Panc1 (cell line): ENCODE results near the gene EFCAB8. TPM values are rescaled to one million over a fixed set of nuclear protein-coding genes. Genes with fewer than 3 reads are reported as not detected.

Experiments used
- ATAC-seq: fragments of 200-7000 bp; cut with Tn5 transposase; 2 replicates; pipeline ENCODE4 v1.9.1; 2020; ENCODE audit warnings: mild to moderate bottlenecking, moderate library complexity
- BruUV-seq: library from RNA; stranded (reverse); fragments of 400-500 nt; replicated peaks from 2 replicates; lab custom pipeline; 2021; lab: Mats Ljungman, UMichigan
- CTCF ChIA-PET: fragments of 300-600 bp; sonication (Branson Sonifier 250); formaldehyde crosslinking; loops from one replicate; lab custom pipeline; 2022; ENCODE audit warnings: antibody characterized with exemption; lab: Charles Lee
- POLR2A ChIA-PET: fragments of 300-600 bp; sonication (Branson Sonifier 250); formaldehyde crosslinking; loops from one replicate; lab custom pipeline; 2022; ENCODE audit warnings: antibody characterized with exemption; lab: Charles Lee
- DNase-seq: peaks from one replicate; pipeline ENCODE4 v3.0.0-alpha.2; 2010; ENCODE audit warnings: low read depth, low spot score
- H3K27ac ChIP-seq: 2 replicates; pipeline ENCODE4 v1.5.1; 2011; ENCODE audit warnings: mild to moderate bottlenecking, low read length, inconsistent platforms
- H3K27me3 ChIP-seq: fragments of 200-500 bp; sonication (Bioruptor generic); 2 replicates; pipeline ENCODE4 v1.6.0; 2014; ENCODE audit warnings: low read length, inconsistent platforms; ENCODE audit not compliant: control insufficient read depth, insufficient read depth
- H3K36me3 ChIP-seq: fragments of 200-500 bp; sonication (Bioruptor generic); 2 replicates; pipeline ENCODE4 v1.5.1; 2014; ENCODE audit warnings: inconsistent platforms, mild to moderate bottlenecking, low read length, moderate library complexity; ENCODE audit not compliant: control insufficient read depth, insufficient read depth
- H3K4me1 ChIP-seq: 2 replicates; pipeline ENCODE4 v1.5.1; 2011; ENCODE audit warnings: inconsistent platforms, mild to moderate bottlenecking, low read length, moderate library complexity; ENCODE audit not compliant: control insufficient read depth, insufficient read depth
- H3K4me3 ChIP-seq, 2 experiments: 2 replicates each; pipeline ENCODE4 v1.5.1; 2011 to 2012; ENCODE audit warnings: low read depth in 2 of 2, low read length in 2 of 2, mild to moderate bottlenecking in 2 of 2, inconsistent platforms in 1 of 2, moderate library complexity in 1 of 2
- H3K9me3 ChIP-seq: fragments of 200-500 bp; sonication (Bioruptor generic); 2 replicates; pipeline ENCODE4 v1.5.1; 2014; ENCODE audit warnings: low read depth, mild to moderate bottlenecking, inconsistent platforms, low read length, moderate library complexity; ENCODE audit not compliant: control insufficient read depth, insufficient read depth
- POLR2AphosphoS5 ChIP-seq: IDR thresholded peaks from 2 replicates; pipeline ENCODE4 v1.6.1; 2012; ENCODE audit warnings: mild to moderate bottlenecking, low read depth, low read length, moderate library complexity
- SIN3A ChIP-seq: IDR thresholded peaks from 2 replicates; pipeline ENCODE4 v1.6.1; 2012; ENCODE audit warnings: low read depth, mild to moderate bottlenecking, low read length, moderate library complexity, borderline replicate concordance; ENCODE audit not compliant: insufficient read depth
- TCF7L2 ChIP-seq: IDR thresholded peaks from 2 replicates; pipeline ENCODE4 v1.6.1; 2011; ENCODE audit warnings: mild to moderate bottlenecking, low read depth, low read length, inconsistent platforms
- in situ Hi-C: cut with HindIII; loops from 2 replicates; pipeline ENCODE4 v1.10.0; 2016; ENCODE audit warnings: low sequenced_read_pairs, low pct_unique_long_range_greater_than_20kb
- intact Hi-C: fragments of 100-400 bp; cut with micrococcal nuclease; formaldehyde crosslinking; loops from one replicate; pipeline ENCODE4 v1.10.0; 2022; ENCODE audit not compliant: unreplicated experiment
- total RNA-seq: library from RNA; stranded (reverse); gene quantifications from one replicate; pipeline ENCODE4 v1.2.1, GENCODE V29; 2021; ENCODE audit not compliant: unreplicated experiment
- TF ChIP-seq, protein P1 (sequence below), 2 experiments: IDR thresholded peaks; 2 replicates each; pipeline ENCODE4 v1.6.1; 2011 to 2012; ENCODE audit warnings: low read depth in 2 of 2, control low read depth in 1 of 2, low read length in 1 of 2, mild to moderate bottlenecking in 1 of 2, moderate library complexity in 1 of 2; ENCODE audit not compliant: insufficient read depth in 1 of 2
- TF ChIP-seq, protein P2 (sequence below): fragments of 450-650 bp; IDR thresholded peaks from 2 replicates; pipeline ENCODE4 v1.5.1; 2017; ENCODE audit warnings: mild to moderate bottlenecking

Gene EFCAB8
- total RNA-seq, 1 experiment from 2014 or later, result 1.1 TPM

GRCh38 chr20:32987044-32987825, 128.5 kb downstream of the EFCAB8 start:
- ChIA-PET POLR2A (interaction anchor here (0.6 kb wide), 1 partner anchor 499 kb away, joined by 5 read pairs; no protein-coding TSS in a partner anchor), CTCF (interaction anchor here (0.6 kb wide), 1 partner anchor 66 kb away, joined by 3 read pairs; no protein-coding TSS in a partner anchor)
- Histone ChIP-seq H3K4me3 (no peak overlapping the region), H3K9me3 (no peaks in the 10 kb centered on the region), H3K27me3 (no peaks in the 10 kb centered on the region), H3K4me1 (no peaks in the 10 kb centered on the region), H3K36me3 (no peaks in the 10 kb centered on the region), H3K27ac (no peak overlapping the region)
- intact Hi-C loops, result no loop called here
- DNase-seq (no peak), ATAC-seq (no peak)
- in situ Hi-C loops, result no loop called here
- TF ChIP-seq TCF7L2, result no peak
- no peak for TF ChIP-seq SIN3A
- TF ChIP-seq POLR2AphosphoS5, result no peak
- TF ChIP-seq, protein P1, sequence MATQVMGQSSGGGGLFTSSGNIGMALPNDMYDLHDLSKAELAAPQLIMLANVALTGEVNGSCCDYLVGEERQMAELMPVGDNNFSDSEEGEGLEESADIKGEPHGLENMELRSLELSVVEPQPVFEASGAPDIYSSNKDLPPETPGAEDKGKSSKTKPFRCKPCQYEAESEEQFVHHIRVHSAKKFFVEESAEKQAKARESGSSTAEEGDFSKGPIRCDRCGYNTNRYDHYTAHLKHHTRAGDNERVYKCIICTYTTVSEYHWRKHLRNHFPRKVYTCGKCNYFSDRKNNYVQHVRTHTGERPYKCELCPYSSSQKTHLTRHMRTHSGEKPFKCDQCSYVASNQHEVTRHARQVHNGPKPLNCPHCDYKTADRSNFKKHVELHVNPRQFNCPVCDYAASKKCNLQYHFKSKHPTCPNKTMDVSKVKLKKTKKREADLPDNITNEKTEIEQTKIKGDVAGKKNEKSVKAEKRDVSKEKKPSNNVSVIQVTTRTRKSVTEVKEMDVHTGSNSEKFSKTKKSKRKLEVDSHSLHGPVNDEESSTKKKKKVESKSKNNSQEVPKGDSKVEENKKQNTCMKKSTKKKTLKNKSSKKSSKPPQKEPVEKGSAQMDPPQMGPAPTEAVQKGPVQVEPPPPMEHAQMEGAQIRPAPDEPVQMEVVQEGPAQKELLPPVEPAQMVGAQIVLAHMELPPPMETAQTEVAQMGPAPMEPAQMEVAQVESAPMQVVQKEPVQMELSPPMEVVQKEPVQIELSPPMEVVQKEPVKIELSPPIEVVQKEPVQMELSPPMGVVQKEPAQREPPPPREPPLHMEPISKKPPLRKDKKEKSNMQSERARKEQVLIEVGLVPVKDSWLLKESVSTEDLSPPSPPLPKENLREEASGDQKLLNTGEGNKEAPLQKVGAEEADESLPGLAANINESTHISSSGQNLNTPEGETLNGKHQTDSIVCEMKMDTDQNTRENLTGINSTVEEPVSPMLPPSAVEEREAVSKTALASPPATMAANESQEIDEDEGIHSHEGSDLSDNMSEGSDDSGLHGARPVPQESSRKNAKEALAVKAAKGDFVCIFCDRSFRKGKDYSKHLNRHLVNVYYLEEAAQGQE (IDR thresholded peaks at IDR 0.05; ENCODE audit: insufficient read depth in 1 of 2, low read depth in 2 of 2, low read length in 1 of 2), result no peak
- TF ChIP-seq, protein P2, sequence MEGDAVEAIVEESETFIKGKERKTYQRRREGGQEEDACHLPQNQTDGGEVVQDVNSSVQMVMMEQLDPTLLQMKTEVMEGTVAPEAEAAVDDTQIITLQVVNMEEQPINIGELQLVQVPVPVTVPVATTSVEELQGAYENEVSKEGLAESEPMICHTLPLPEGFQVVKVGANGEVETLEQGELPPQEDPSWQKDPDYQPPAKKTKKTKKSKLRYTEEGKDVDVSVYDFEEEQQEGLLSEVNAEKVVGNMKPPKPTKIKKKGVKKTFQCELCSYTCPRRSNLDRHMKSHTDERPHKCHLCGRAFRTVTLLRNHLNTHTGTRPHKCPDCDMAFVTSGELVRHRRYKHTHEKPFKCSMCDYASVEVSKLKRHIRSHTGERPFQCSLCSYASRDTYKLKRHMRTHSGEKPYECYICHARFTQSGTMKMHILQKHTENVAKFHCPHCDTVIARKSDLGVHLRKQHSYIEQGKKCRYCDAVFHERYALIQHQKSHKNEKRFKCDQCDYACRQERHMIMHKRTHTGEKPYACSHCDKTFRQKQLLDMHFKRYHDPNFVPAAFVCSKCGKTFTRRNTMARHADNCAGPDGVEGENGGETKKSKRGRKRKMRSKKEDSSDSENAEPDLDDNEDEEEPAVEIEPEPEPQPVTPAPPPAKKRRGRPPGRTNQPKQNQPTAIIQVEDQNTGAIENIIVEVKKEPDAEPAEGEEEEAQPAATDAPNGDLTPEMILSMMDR, result no peak
- BruUV-seq, result no TSS peak

GRCh38 chr20:32988008-32988407, 129.3 kb downstream of the EFCAB8 start:
- H3K27ac ChIP-seq, result no peak overlapping the region
- TF ChIP-seq, protein P2, result no peak
- no peak for TF ChIP-seq POLR2AphosphoS5
- no peak for TF ChIP-seq TCF7L2
- TF ChIP-seq SIN3A, result no peak
- TF ChIP-seq, protein P1 (IDR thresholded peaks at IDR 0.05; ENCODE audit: insufficient read depth in 1 of 2, low read depth in 2 of 2, low read length in 1 of 2), result no peak
- DNase-seq (no peak), ATAC-seq (no peak)
- no peaks in the 10 kb centered on the region for H3K9me3 ChIP-seq
- ChIA-PET POLR2A (no interaction called here), CTCF (no interaction called here)
- H3K4me3 ChIP-seq, result no peak overlapping the region
- no peaks in the 10 kb centered on the region for H3K4me1 ChIP-seq
- no TSS peak for BruUV-seq
- H3K36me3 ChIP-seq, result no peaks in the 10 kb centered on the region
- H3K27me3 ChIP-seq, result no peaks in the 10 kb centered on the region
- intact Hi-C loops, result no loop called here
- in situ Hi-C loops, result no loop called here
